ENCODE measurements around the gene HOATZ. TPM values are rescaled to one million over a fixed set of nuclear protein-coding genes. Genes with fewer than 3 reads are reported as not detected.
A peak's percentile ranks its signal among the peaks of the same experiment; 100 is the strongest.

Gene HOATZ
- total RNA-seq, 2 donors from 2014 or later, result not detected

DNA sequence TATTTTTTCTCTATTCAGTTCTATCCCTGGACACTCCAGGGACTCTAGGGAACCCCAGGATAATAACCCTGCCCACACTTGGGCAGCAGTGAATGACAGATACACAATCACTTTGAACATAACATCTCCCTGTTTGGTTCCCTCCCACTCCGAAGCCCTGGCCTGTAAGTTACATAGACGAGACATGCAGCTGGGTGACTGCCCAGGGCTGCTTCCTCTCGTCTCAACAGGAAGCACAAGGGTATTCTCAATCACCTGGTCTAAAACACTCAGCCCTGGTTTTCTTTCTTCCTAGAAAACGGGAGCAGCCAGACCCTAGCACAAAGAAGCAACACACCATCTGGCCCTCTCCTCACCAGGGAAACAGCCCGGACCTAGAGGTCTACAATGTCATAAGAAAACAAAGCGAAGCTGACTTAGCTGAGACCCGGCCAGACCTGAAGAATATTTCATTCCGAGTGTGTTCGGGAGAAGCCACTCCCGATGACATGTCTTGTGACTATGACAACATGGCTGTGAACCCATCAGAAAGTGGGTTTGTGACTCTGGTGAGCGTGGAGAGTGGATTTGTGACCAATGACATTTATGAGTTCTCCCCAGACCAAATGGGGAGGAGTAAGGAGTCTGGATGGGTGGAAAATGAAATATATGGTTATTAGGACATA lies 45.4 kb downstream of the HOATZ start:
- DNase-seq (ENCODE audit: low spot score in 2 of 2), result no peak
- no peak for ATAC-seq
- H3K36me3 Mint-ChIP-seq, result peaks cover 0 to 7% of the 10 kb centered on the region in 2 donors
- peaks cover 0 to 5% of the 10 kb centered on the region in 2 donors for H3K9me3 Mint-ChIP-seq
- no peak overlapping the region for H3K27ac Mint-ChIP-seq

DNA sequence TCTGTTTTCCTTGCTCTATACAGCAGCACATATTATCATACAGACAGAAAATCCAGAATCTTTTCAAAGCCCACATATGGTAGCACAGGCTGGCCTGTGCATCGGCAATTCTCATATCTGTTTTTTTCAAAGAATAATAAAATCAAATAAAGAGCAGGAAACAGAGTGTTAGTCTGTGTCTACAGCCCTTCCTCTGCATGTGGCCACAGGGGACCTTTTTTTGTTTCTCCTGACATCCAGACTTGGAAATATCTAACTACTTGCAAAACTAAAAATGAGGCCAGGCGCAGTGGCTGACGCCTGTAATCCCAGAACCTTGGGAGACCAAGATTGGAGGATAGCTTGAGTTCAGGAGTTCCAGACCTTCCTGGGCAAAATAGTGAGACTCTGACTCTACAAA lies 46.2 kb downstream of the HOATZ start:
- Mint-ChIP-seq H3K9me3 (no peaks in the 10 kb centered on the region), H3K36me3 (no peaks in the 10 kb centered on the region), H3K27ac (no peak overlapping the region)
- DNase-seq (ENCODE audit: low spot score in 2 of 2) (no peak), ATAC-seq (no peak)

DNA sequence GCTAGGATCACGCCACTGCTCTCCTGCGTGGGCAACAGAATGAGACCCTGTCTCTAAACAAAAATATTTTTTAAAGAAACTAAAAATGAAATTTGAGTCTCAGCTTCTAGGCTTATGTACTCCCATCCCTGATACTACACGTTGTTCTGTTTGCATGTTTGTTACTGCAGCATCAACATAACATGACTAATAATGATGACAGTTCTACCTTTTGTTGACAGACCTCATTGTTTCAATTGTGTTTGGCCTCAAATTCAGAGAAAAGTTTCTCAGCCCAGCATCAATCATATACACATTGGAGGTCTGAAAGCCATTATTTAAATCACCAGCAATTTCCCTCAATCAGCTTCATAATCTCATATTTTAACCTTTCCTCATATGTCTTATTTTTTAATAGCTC lies 46.7 kb downstream of the HOATZ start:
- DNase-seq (ENCODE audit: low spot score in 2 of 2), result no peak
- no peak for ATAC-seq
- no peaks in the 10 kb centered on the region for H3K9me3 Mint-ChIP-seq
- H3K27ac Mint-ChIP-seq, result no peak overlapping the region
- no peaks in the 10 kb centered on the region for H3K36me3 Mint-ChIP-seq

DNA sequence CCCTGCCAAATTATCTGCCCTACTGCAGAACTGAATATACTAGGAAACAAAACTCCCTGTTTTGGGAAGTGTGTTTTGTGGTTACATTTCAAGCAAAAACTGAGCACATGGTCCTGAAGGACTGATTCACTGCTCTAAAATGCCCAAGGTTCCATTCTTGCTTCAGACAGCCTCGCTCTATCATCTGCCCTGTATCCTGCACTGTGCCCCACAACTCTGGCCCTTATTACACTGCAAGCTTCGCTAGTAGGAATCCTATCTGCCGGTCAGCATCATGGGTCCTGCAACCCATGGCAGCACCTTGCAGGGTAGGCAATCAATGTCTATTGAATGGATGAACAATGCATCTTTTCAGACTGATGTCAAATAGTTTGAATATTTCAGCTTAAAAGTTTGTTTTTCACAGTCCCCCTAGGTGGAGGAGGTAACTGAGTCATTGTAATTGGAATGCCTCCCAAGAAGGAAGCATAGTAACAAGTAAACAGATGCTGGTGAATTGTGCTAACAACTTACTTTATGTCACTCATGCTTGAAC lies 47.3 kb downstream of the HOATZ start:
- H3K27ac Mint-ChIP-seq, result no peak overlapping the region
- H3K9me3 Mint-ChIP-seq, result no peaks in the 10 kb centered on the region
- no peaks in the 10 kb centered on the region for H3K36me3 Mint-ChIP-seq
- ATAC-seq (no peak), DNase-seq (ENCODE audit: low spot score in 2 of 2) (no peak)

DNA sequence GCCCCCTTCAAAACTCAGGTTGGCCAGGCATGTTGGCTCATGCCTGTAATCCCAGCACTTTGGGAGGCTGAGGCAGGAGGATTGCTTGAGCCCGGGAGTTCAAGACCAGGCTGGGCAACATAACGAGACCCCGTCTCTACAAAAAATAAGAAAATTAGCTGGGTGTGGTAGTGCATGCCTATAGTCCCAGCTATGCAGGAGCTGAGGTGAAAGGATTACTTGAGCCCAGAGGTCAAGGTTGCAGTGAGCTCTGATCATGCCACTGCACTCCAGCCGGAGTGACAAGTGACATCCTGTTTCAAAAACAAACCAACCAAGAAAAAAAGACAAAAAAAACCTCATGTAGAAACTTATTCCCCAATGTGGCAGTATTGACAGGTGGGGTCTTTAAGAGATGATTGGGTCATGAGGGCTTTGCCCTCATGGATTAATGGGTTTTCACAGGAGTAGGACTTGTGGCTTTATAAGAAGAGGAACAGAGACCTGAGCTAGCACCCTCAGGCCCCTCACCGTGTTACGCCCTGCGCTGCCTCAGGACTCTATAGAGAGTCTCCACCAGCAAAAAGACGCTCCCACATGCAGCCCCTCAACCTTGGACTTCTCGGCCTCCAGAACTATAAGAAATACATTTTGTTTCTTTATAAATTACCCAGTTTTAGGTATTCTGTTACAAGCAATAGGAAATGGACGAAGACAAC lies 48.3 kb downstream of the HOATZ start:
- Mint-ChIP-seq H3K36me3 (no peaks in the 10 kb centered on the region), H3K9me3 (no peaks in the 10 kb centered on the region), H3K27ac (peak overlapping the region in 1 of 2 donors; percentile 50)
- DNase-seq (ENCODE audit: low spot score in 2 of 2) (no peak), ATAC-seq (no peak)

DNA sequence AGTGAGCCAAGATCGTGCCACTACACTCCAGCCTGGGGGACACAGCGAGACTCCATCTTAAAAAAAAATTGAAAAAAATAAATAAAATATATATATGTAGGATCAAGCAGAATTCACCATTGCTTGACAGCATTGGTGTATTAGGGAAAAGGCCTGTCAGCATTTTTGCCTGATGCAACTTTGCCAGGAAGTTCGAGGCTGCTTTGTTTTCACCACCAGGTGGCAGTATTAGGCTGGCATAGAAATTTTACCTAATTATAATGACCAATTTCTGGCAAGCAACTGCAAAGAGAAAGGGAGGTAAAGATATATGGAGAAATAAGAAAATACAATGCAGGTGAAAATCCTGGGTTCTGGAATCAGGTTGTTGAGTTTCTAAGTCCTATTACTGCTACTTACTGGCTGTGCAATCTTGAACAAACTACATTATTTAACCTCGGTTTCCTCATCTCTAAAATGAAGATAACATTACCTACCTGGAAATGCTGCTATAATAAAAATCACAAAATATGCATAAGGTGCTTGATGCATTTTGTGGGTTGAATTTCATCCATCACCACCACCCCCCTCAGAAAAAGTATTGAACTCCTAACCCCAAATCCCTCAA lies 50.6 kb downstream of the HOATZ start:
- ATAC-seq (peak; percentile 24 to 33), DNase-seq (ENCODE audit: low spot score in 2 of 2) (peak in 1 of 2 donors; percentile 68)
- Mint-ChIP-seq H3K9me3 (no peaks in the 10 kb centered on the region), H3K27ac (no peak overlapping the region), H3K36me3 (no peaks in the 10 kb centered on the region)

DNA sequence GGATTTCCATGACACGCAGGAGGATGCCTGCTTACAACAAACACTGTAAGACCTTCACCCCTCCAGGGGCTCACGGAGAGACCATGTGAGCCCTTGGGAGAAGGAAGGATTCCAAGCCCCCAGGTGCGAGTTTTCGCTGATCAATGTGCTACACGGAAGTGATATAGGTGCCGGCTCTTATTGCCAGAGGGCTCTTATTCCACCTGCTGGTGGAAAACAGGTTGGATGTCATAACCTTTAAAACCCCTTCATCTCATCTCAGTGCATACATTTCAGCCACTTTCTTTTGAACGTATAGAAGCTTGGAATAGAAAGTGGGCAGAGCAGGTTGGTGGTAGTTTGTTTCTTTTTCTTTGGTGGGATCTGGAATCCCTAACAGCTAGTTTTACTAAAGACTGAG lies 51.7 kb downstream of the HOATZ start:
- Mint-ChIP-seq H3K27ac (no peak overlapping the region), H3K36me3 (no peaks in the 10 kb centered on the region), H3K9me3 (no peaks in the 10 kb centered on the region)
- ATAC-seq, result no peak
- no peak for DNase-seq (ENCODE audit: low spot score in 2 of 2)

DNA sequence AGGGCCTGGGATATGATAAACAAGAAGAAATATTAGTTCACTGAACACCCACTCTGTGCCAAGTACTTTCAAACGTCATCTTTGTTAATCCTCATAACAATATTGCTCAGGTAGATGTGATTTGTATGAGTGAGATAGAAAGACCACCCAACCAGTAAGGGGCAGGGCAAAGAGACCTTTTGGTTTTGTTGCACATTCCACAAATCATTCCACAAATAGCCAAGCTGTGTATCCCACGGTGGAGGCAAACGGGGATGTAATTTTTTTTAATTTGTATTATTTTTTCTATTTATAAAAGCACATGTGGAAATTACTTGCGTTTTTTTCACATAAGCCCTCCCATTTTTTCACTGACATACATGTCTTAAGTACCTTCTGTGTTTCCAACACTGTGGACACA lies 54.9 kb downstream of the HOATZ start:
- no peak overlapping the region for H3K27ac Mint-ChIP-seq
- no peak for ATAC-seq

DNA sequence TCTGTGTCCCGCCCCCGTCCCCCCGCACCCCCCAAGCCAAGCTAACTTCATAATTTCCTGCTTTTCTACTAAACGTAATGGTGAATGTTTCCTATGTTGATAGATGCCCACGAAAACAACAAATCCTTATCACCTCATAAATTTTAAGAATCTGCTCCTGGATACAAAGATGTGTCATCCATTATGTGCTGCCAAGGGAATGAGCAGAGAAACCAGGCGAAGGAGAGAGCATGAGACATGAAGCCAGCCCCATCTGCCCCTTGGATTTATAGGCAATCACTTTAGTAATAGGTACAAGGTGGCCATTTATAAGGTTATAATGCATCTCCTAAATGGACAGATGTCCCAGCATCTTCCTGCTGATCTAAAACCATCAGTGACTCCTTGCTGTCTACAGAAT lies 56.2 kb downstream of the HOATZ start:
- H3K27ac Mint-ChIP-seq, result no peak overlapping the region
- ATAC-seq (no peak), DNase-seq (ENCODE audit: low spot score in 2 of 2) (no peak)
- no peaks in the 10 kb centered on the region for H3K36me3 Mint-ChIP-seq
- H3K9me3 Mint-ChIP-seq, result no peaks in the 10 kb centered on the region

More for the DNA sequence above, 54.9 kb downstream of the HOATZ start:
- H3K36me3 Mint-ChIP-seq, result no peaks in the 10 kb centered on the region
- DNase-seq (ENCODE audit: low spot score in 2 of 2), result no peak
- no peaks in the 10 kb centered on the region for H3K9me3 Mint-ChIP-seq

DNA sequence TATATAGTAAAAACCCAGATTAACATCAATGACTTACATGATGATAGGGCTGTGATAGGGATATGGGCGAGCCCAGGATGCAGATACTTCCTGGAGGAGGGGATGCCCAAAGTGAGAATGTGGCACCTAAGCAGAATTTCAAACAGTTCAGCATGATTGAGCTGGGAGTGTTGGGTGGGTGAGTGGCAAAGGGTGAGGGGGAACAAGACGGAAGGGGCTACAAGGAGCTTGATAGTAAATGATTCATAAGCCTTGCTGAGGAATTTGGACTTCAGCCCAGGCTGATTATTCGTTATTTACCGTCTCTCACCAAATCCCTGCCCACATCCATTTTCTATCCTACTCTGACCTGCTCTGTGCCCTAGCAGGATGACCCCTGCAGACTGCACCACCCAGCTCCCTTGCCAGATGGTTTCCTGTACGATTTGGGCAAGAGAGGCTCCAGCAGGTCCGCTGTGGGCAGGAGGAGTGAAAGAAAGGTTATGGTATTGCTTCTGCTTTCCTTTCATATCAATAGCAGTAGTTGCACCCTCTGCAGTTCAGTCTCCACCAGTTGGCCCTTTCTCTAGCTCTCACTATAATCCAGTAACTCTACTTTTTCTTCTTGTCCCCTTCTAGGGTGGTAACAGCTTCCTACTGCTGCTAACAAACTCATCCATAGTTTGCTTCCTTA lies 57.4 kb downstream of the HOATZ start:
- Mint-ChIP-seq H3K27ac (no peak overlapping the region), H3K36me3 (no peaks in the 10 kb centered on the region), H3K9me3 (no peaks in the 10 kb centered on the region)
- no peak for DNase-seq (ENCODE audit: low spot score in 2 of 2)
- no peak for ATAC-seq

DNA sequence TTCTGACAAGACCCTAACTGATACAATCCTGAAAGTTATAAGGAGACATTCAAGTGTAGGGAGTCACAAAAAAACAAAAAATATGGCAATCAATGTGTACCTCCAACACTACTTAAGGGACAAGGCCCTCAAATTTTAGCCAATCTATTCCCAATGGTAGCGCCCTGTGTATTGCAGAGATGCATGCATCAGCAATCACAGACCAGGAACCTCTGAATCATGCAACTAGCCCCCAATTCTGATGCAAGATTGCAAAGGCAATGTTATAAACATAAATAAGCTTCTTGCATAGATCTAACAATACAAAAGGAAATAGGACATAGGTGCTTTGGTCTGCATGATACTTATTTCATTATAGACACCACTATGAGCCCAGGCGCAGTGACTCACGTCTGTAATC lies 58.0 kb downstream of the HOATZ start:
- DNase-seq (ENCODE audit: low spot score in 2 of 2) (no peak), ATAC-seq (no peak)
- Mint-ChIP-seq H3K36me3 (no peaks in the 10 kb centered on the region), H3K27ac (no peak overlapping the region), H3K9me3 (no peaks in the 10 kb centered on the region)

DNA sequence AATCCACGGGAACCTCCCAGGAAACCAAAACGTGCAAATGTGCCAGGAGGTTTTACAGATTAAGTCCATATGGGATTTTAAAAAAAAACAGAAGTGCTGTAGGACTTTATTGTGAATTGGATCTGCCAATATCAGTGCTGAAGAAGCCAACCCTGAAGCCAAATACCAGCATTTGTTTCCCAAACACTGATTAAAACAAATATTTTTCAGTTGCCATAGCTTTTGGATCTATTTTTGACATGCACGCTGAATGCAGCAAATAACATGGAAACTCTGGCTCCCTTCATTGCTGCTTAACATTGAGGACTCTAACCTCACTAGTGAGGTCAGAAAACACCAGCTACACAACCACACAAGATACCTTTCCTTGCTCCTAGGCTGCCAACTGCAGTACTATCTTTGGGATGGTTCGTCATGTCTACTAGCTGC lies 59.3 kb downstream of the HOATZ start:
- DNase-seq (ENCODE audit: low spot score in 2 of 2) (no peak), ATAC-seq (no peak)
- Mint-ChIP-seq H3K9me3 (no peaks in the 10 kb centered on the region), H3K27ac (no peak overlapping the region), H3K36me3 (no peaks in the 10 kb centered on the region)

DNA sequence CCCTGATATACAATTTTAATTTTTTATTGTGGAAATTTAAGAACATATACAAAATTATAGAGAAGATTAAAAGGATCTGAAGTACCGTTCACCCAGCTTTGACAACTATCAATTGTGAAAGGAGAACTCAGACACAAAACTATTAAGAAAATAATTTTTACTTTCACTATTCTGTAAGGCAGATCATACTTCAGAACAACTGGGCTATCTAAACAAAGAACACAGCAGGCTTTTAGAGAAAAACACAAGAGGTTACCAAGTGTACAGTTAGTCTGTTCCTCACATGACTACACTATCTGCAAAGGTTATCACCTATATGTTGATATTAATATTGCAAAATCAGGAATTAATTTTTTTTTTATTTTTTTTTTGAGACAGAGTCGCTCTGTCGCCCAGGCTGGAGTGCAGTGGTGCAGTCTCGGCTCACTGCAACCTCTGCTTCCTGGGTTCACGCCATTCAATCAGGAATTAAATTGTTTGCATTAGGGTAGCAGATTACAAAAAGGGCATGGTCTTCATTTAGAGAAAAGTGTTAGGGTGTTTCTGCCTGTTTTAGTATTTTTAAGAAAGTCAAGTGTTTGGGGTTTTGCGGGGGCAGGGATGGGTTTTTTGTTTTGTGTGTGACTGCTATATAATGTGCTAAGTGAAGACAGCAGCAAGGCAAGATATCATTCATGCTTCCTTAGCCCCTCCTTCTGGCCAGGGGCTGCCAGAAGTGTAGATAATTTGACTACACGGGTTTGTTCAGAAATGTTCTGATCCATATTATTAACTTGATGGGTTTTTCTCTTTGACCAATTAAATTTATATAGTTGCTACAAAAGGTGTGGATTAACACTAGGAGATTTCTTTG lies 60.0 kb downstream of the HOATZ start:
- DNase-seq (ENCODE audit: low spot score in 2 of 2) (no peak), ATAC-seq (peak in 1 of 2 donors; percentile 43)
- H3K27ac Mint-ChIP-seq, result no peak overlapping the region
- no peaks in the 10 kb centered on the region for H3K9me3 Mint-ChIP-seq
- H3K36me3 Mint-ChIP-seq, result no peaks in the 10 kb centered on the region

DNA sequence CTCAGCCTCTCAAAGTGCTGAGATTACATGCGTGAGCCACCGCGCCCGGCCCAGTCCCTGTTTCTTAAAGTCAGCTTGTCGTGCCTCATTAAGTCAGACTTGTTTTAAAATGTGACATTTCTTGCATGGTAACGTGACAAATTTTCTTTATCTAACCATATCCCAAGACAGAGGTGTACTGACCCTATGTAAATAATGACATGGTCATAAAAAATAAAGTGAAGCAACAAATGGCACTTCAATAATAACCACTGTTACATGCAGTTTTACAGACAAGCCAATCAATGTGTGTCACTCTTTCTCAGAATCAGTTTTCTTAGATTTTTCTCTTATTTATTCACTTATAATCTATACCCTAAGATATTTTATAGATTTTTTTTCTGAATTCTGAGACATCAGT lies 61.2 kb downstream of the HOATZ start:
- ATAC-seq, result no peak
- H3K27ac Mint-ChIP-seq, result no peak overlapping the region
- no peak for DNase-seq (ENCODE audit: low spot score in 2 of 2)
- no peaks in the 10 kb centered on the region for H3K9me3 Mint-ChIP-seq
- H3K36me3 Mint-ChIP-seq, result no peaks in the 10 kb centered on the region

DNA sequence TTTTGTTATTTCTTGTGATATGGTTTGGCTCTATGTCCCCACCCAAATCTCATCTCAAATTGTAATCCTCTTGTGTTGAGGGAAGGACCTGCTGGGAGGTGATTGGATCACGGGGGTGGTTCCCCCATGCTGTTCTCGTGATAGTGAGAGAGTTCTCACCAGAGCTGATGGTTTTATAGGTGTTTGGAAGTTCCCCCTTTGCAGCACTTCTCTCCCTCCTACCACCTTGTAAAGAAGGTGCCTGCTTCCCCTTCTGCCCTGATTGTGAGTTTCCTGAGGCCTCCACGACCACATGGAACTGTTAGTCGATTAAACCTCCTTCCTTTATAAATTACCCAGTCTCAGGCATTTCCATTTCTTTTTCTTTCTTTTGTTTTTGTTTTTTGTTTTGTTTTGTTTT lies 63.2 kb downstream of the HOATZ start:
- DNase-seq (ENCODE audit: low spot score in 2 of 2) (no peak), ATAC-seq (no peak)
- Mint-ChIP-seq H3K9me3 (no peaks in the 10 kb centered on the region), H3K27ac (peak overlapping the region in 1 of 2 donors; percentile 45), H3K36me3 (no peaks in the 10 kb centered on the region)

DNA sequence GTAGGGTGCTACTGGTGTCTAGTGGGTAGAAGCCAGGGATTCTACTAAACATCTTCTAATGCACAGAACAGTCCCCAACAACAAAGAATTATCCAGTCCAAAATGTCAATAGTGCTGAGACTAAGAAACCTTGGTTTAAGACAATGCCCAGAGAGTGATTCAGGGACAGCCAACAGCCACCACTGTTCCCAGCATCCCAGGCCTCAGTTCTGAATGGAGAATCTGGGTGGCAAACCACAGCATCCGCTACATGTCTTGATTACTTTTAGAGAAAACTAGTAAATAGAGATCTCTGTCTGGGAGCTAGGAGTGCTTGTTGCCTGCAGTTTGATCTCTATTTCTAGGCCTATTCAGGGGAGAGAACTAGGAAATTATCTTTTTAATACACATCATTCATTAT lies 66.8 kb downstream of the HOATZ start:
- ATAC-seq (no peak), DNase-seq (ENCODE audit: low spot score in 2 of 2) (no peak)
- Mint-ChIP-seq H3K36me3 (no peaks in the 10 kb centered on the region), H3K27ac (no peak overlapping the region), H3K9me3 (no peaks in the 10 kb centered on the region)

Data from activated naive CD4-positive, alpha-beta T cell treated with anti-CD3 and anti-CD28 coated beads, Interleukin-2, amount 50 U/mL, for 72 hours (primary cell).